Measurements from ENCODE around the gene RHOD.

GRCh38 chr11:67022341-67022933 is 34.2 kb upstream of the RHOD start:
- no peak for TF ChIP-seq CTCF (IDR thresholded peaks at IDR 0.05; ENCODE audit: poor library complexity)
- TF ChIP-seq EZH2phosphoT487 (IDR thresholded peaks at IDR 0.05; ENCODE audit: low read depth, severe bottlenecking, unreplicated experiment) = no peak

Measured in hepatocyte (in vitro differentiated cells).